IMR-90 (cell line): ENCODE data around the gene SYNPO. TPM values are rescaled to one million over a fixed set of nuclear protein-coding genes. Genes with fewer than 3 reads are reported as not detected.

Experiments used
- ATAC-seq: fragments of 200-7000 bp; cut with Tn5 transposase; 2 replicates; pipeline ENCODE4 v1.9.1; 2020; ENCODE audit warnings: low read depth, mild to moderate bottlenecking, moderate library complexity
- BruUV-seq: library from RNA; stranded (reverse); fragments of 400-500 nt; replicated peaks from 2 replicates; lab custom pipeline; 2021; lab: Mats Ljungman, UMichigan
- CTCF ChIA-PET: fragments of 300-600 bp; formaldehyde crosslinking; extraction: SDS; loops from one replicate; lab custom pipeline; 2021; ENCODE audit warnings: antibody characterized with exemption; lab: Yijun Ruan, JAX
- POLR2A ChIA-PET: fragments of 300-600 bp; sonication (Branson Sonifier 250); formaldehyde crosslinking; loops from one replicate; lab custom pipeline; 2022; ENCODE audit warnings: antibody characterized with exemption; ENCODE audit not compliant: unreplicated experiment; lab: Charles Lee
- DNase-seq: peaks from one replicate; pipeline ENCODE4 v3.0.0; 2013
- H2AFZ ChIP-seq: replicated peaks from 2 replicates; pipeline ENCODE3; 2013; ENCODE audit warnings: low read length, mild to moderate bottlenecking; ENCODE audit not compliant: poor library complexity
- H2AK5ac ChIP-seq: 2 replicates; pipeline ENCODE4 v1.6.1; 2013; ENCODE audit warnings: low read depth, low read length, inconsistent platforms
- H2AK9ac ChIP-seq: replicated peaks from 2 replicates; pipeline ENCODE3; 2013; ENCODE audit warnings: mild to moderate bottlenecking, low read depth, low read length, moderate library complexity; ENCODE audit not compliant: poor library complexity
- H2BK120ac ChIP-seq: 2 replicates; pipeline ENCODE4 v1.6.1; 2013; ENCODE audit warnings: low read depth, low read length, inconsistent platforms
- H2BK15ac ChIP-seq: 3 replicates; pipeline ENCODE4 v1.6.1; 2013; ENCODE audit warnings: low read depth, low read length, inconsistent platforms
- H2BK20ac ChIP-seq: 2 replicates; pipeline ENCODE4 v1.6.1; 2013; ENCODE audit warnings: low read depth, mild to moderate bottlenecking, inconsistent platforms, low read length, moderate library complexity
- H2BK5ac ChIP-seq: 2 replicates; pipeline ENCODE4 v1.6.1; 2013; ENCODE audit warnings: mild to moderate bottlenecking, low read depth, low read length, inconsistent platforms; ENCODE audit not compliant: poor library complexity, severe bottlenecking
- H3K14ac ChIP-seq: replicated peaks from 2 replicates; pipeline ENCODE4 v1.6.1; 2013; ENCODE audit warnings: low read depth, low read length, inconsistent platforms
- H3K18ac ChIP-seq: 2 replicates; pipeline ENCODE4 v1.6.1; 2013; ENCODE audit warnings: low read depth, low read length, control low read depth
- H3K23ac ChIP-seq: 2 replicates; pipeline ENCODE4 v1.6.1; 2013; ENCODE audit warnings: low read depth, low read length, inconsistent platforms
- H3K27ac ChIP-seq: 2 replicates; pipeline ENCODE4 v1.5.1; 2013; ENCODE audit warnings: mild to moderate bottlenecking, control low read depth, low read length; ENCODE audit not compliant: insufficient read depth
- H3K27me3 ChIP-seq: 2 replicates; pipeline ENCODE4 v1.6.1; 2013; ENCODE audit warnings: low read length; ENCODE audit not compliant: control insufficient read depth, insufficient read depth
- H3K36me3 ChIP-seq: 2 replicates; pipeline ENCODE4 v1.6.1; 2013; ENCODE audit warnings: low read length, mixed read lengths; ENCODE audit not compliant: control insufficient read depth, insufficient read depth
- H3K4ac ChIP-seq: 2 replicates; pipeline ENCODE4 v1.6.1; 2013; ENCODE audit warnings: low read depth, low read length, inconsistent platforms
- H3K4me1 ChIP-seq: 2 replicates; pipeline ENCODE4 v1.6.1; 2013; ENCODE audit warnings: low read length, mixed read lengths; ENCODE audit not compliant: control insufficient read depth, insufficient read depth
- H3K4me2 ChIP-seq: 2 replicates; pipeline ENCODE4 v1.6.1; 2013; ENCODE audit warnings: low read depth, mild to moderate bottlenecking, control low read depth, low read length, moderate library complexity
- H3K4me3 ChIP-seq: 2 replicates; pipeline ENCODE4 v1.5.1; 2013; ENCODE audit warnings: low read depth, mild to moderate bottlenecking, control low read depth, low read length, moderate library complexity; ENCODE audit not compliant: insufficient read depth
- H3K56ac ChIP-seq: 2 replicates; pipeline ENCODE4 v1.6.1; 2013; ENCODE audit warnings: low read length, inconsistent platforms; ENCODE audit not compliant: insufficient read depth; ENCODE audit errors: extremely low read depth
- H3K79me1 ChIP-seq, 2 experiments: 2 replicates each; pipeline ENCODE4 v1.6.1; 2013; ENCODE audit warnings: low read length in 2 of 2, inconsistent platforms in 1 of 2, low read depth in 1 of 2
- H3K9ac ChIP-seq: 2 replicates; pipeline ENCODE4 v1.6.1; 2013; ENCODE audit warnings: low read depth, low read length, control low read depth
- H3K9me1 ChIP-seq: 2 replicates; pipeline ENCODE4 v1.6.1; 2013; ENCODE audit warnings: low read length, inconsistent platforms; ENCODE audit not compliant: insufficient read depth
- H3K9me3 ChIP-seq: 2 replicates; pipeline ENCODE4 v1.6.1; 2013; ENCODE audit warnings: low read length; ENCODE audit not compliant: control insufficient read depth, insufficient read depth
- H4K20me1 ChIP-seq: 2 replicates; pipeline ENCODE4 v1.6.1; 2013; ENCODE audit warnings: low read length, inconsistent platforms; ENCODE audit not compliant: insufficient read depth
- H4K5ac ChIP-seq: 2 replicates; pipeline ENCODE4 v1.6.1; 2013; ENCODE audit warnings: mild to moderate bottlenecking, low read depth, low read length, control low read depth
- H4K8ac ChIP-seq, 2 experiments: 2 replicates each; pipeline ENCODE4 v1.6.1; 2013; ENCODE audit warnings: low read depth in 2 of 2, low read length in 2 of 2, control low read depth in 1 of 2, inconsistent platforms in 1 of 2
- H4K91ac ChIP-seq: 2 replicates; pipeline ENCODE4 v1.6.1; 2013; ENCODE audit warnings: low read depth, low read length, inconsistent platforms; ENCODE audit not compliant: insufficient read depth
- BHLHE40 ChIP-seq: fragments of 150-350 bp; IDR thresholded peaks from 2 replicates; pipeline ENCODE4 v1.6.1; 2016; ENCODE audit warnings: mild to moderate bottlenecking, low read depth, low read length
- CEBPB ChIP-seq: IDR thresholded peaks from 2 replicates; pipeline ENCODE4 v1.6.1; 2012; ENCODE audit warnings: low read depth, low read length, improper control_type of control experiment
- CHD1 ChIP-seq: IDR thresholded peaks from 2 replicates; pipeline ENCODE4 v1.6.1; 2012; ENCODE audit warnings: low read depth, low read length, improper control_type of control experiment
- FOS ChIP-seq: fragments of 150-350 bp; IDR thresholded peaks from 2 replicates; pipeline ENCODE4 v1.6.1; 2016; ENCODE audit warnings: low read depth, low read length
- MAFK ChIP-seq: IDR thresholded peaks from 2 replicates; pipeline ENCODE4 v1.6.1; 2012; ENCODE audit warnings: low read depth, low read length, improper control_type of control experiment
- MAZ ChIP-seq: IDR thresholded peaks from 2 replicates; pipeline ENCODE4 v1.6.1; 2012; ENCODE audit warnings: low read depth, mild to moderate bottlenecking, low read length, improper control_type of control experiment, moderate library complexity, borderline replicate concordance
- MXI1 ChIP-seq: IDR thresholded peaks from 2 replicates; pipeline ENCODE4 v1.6.1; 2012; ENCODE audit warnings: low read depth, mild to moderate bottlenecking, low read length, moderate library complexity, borderline replicate concordance
- NFE2L2 ChIP-seq: fragments of 150-350 bp; IDR thresholded peaks from 2 replicates; pipeline ENCODE4 v1.6.1; 2016; ENCODE audit warnings: low read depth, mild to moderate bottlenecking, low read length
- POLR2A ChIP-seq: IDR thresholded peaks from 2 replicates; pipeline ENCODE4 v1.6.1; 2012; ENCODE audit warnings: mild to moderate bottlenecking, low read depth, low read length
- RAD21 ChIP-seq: IDR thresholded peaks from 2 replicates; pipeline ENCODE4 v1.6.1; 2012; ENCODE audit warnings: low read length, improper control_type of control experiment
- RCOR1 ChIP-seq: IDR thresholded peaks from 2 replicates; pipeline ENCODE4 v1.6.1; 2012; ENCODE audit warnings: mild to moderate bottlenecking, low read length, improper control_type of control experiment; ENCODE audit not compliant: insufficient replicate concordance
- RFX5 ChIP-seq: IDR thresholded peaks from 2 replicates; pipeline ENCODE4 v1.8.0; 2012; ENCODE audit warnings: low read depth, mild to moderate bottlenecking, low read length, moderate library complexity
- SMC3 ChIP-seq: fragments of 150-350 bp; IDR thresholded peaks from 2 replicates; pipeline ENCODE4 v1.6.1; 2016; ENCODE audit warnings: low read depth, mild to moderate bottlenecking, antibody characterized with exemption, low read length, moderate library complexity
- WGBS, 2 experiments: methylation state at CpG; one replicate each; pipeline versions ENCODE4 v1.1.5 to v1.1.7; 2013; ENCODE audit warnings: missing lambda C conversion rate in 2 of 2; ENCODE audit not compliant: insufficient read length in 1 of 2; ENCODE audit errors: extremely low coverage in 2 of 2; 5-methylcytosine and 5-hydroxymethylcytosine counted together
- dilution Hi-C: fragments of 300-500 bp; cut with HindIII; formaldehyde crosslinking; loops from one replicate; pipeline ENCODE4 v1.14.3; 2018; ENCODE audit warnings: low sequenced_read_pairs; ENCODE audit not compliant: unreplicated experiment
- in situ Hi-C: fragments of 300-500 bp; cut with MboI; formaldehyde crosslinking; loops from 3 replicates; pipeline ENCODE4 v1.14.3; 2019; ENCODE audit warnings: low sequenced_read_pairs, inconsistent platforms, mixed read lengths
- intact Hi-C: fragments of 100-400 bp; cut with micrococcal nuclease; formaldehyde crosslinking; loops from 2 replicates; pipeline ENCODE4 v1.10.0; 2022
- polyA plus RNA-seq, 3 experiments: library from polyadenylated mRNA; depleted of rRNA; stranded (reverse); fragments of >200 nt; gene quantifications; 2 replicates each; pipeline ENCODE4 v1.2.3, GENCODE V29; 2012; ENCODE audit warnings: low replicate concordance in 1 of 3
- total RNA-seq: library from RNA; depleted of rRNA; stranded (reverse); fragments of >200 nt; gene quantifications from 2 replicates; pipeline ENCODE4 v1.2.3, GENCODE V29; 2012
- TF ChIP-seq, protein P1 (sequence below): fragments of 150-350 bp; IDR thresholded peaks from 2 replicates; pipeline ENCODE4 v1.6.1; 2017; ENCODE audit warnings: mild to moderate bottlenecking, antibody characterized with exemption, low read length, low read depth
- TF ChIP-seq, protein P2 (sequence below): conservative IDR thresholded peaks from 2 replicates; pipeline ENCODE4 v1.5.1; 2012; ENCODE audit warnings: mild to moderate bottlenecking, low read depth, low read length, improper control_type of control experiment
- TF ChIP-seq, protein P3 (sequence below): fragments of 150-350 bp; IDR thresholded peaks from 2 replicates; pipeline ENCODE4 v1.6.1; 2016; ENCODE audit warnings: low read depth, mild to moderate bottlenecking, low read length, moderate library complexity, borderline replicate concordance

Gene SYNPO
- total and polyA plus RNA-seq, 2 of the 4 experiments (the other 2 are of a cell fraction): 3.0 to 24.8 TPM

DNA sequence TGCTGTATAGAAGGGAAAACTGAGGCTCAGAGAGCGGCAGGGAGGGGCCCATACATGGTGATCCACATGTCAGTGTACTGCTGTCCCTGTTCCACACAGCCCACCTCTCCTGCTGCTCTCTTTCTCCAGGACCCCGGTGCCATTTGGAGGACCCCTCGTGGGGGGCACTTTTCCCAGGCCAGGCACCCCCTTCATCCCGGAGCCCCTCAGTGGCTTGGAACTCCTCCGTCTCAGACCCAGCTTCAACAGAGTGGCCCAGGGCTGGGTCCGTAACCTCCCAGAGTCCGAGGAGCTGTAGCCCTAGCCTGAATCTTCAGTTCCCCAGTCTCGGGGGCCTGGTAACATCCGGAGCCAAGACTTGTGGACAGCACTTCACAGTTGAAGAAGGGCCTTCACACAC is 36.1 kb downstream of the SYNPO start:
- dilution Hi-C loops (no loop called here), in situ Hi-C loops (no loop called here), intact Hi-C loops (no loop called here)
- H3K56ac ChIP-seq: no peak overlapping the region
- no peak overlapping the region for H2BK5ac ChIP-seq
- H3K36me3 ChIP-seq: no peaks in the 10 kb centered on the region
- H3K79me1 ChIP-seq: no peaks in the 10 kb centered on the region
- ATAC-seq: no peak
- no peak overlapping the region for H2BK15ac ChIP-seq
- no peak overlapping the region for H3K27ac ChIP-seq
- TF ChIP-seq MAFK: no peak
- no peak for TF ChIP-seq MXI1
- no peak for TF ChIP-seq NFE2L2
- TF ChIP-seq, protein P1, sequence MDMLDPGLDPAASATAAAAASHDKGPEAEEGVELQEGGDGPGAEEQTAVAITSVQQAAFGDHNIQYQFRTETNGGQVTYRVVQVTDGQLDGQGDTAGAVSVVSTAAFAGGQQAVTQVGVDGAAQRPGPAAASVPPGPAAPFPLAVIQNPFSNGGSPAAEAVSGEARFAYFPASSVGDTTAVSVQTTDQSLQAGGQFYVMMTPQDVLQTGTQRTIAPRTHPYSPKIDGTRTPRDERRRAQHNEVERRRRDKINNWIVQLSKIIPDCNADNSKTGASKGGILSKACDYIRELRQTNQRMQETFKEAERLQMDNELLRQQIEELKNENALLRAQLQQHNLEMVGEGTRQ: no peak
- TF ChIP-seq RAD21: no peak
- TF ChIP-seq, protein P2, sequence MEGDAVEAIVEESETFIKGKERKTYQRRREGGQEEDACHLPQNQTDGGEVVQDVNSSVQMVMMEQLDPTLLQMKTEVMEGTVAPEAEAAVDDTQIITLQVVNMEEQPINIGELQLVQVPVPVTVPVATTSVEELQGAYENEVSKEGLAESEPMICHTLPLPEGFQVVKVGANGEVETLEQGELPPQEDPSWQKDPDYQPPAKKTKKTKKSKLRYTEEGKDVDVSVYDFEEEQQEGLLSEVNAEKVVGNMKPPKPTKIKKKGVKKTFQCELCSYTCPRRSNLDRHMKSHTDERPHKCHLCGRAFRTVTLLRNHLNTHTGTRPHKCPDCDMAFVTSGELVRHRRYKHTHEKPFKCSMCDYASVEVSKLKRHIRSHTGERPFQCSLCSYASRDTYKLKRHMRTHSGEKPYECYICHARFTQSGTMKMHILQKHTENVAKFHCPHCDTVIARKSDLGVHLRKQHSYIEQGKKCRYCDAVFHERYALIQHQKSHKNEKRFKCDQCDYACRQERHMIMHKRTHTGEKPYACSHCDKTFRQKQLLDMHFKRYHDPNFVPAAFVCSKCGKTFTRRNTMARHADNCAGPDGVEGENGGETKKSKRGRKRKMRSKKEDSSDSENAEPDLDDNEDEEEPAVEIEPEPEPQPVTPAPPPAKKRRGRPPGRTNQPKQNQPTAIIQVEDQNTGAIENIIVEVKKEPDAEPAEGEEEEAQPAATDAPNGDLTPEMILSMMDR: no peak
- no peak for TF ChIP-seq FOS
- TF ChIP-seq CHD1: no peak
- TF ChIP-seq MAZ: no peak
- TF ChIP-seq POLR2A: no peak
- no peak for TF ChIP-seq BHLHE40
- no peak for TF ChIP-seq RCOR1
- no peak for TF ChIP-seq SMC3
- TF ChIP-seq CEBPB: no peak
- TF ChIP-seq, protein P3, sequence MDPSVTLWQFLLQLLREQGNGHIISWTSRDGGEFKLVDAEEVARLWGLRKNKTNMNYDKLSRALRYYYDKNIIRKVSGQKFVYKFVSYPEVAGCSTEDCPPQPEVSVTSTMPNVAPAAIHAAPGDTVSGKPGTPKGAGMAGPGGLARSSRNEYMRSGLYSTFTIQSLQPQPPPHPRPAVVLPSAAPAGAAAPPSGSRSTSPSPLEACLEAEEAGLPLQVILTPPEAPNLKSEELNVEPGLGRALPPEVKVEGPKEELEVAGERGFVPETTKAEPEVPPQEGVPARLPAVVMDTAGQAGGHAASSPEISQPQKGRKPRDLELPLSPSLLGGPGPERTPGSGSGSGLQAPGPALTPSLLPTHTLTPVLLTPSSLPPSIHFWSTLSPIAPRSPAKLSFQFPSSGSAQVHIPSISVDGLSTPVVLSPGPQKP: no peak
- TF ChIP-seq RFX5: no peak
- peaks cover 8% of the 10 kb centered on the region for H3K9me1 ChIP-seq
- 96% methylated on average over 4 of the region's 9 CpGs; no CpG with 5 or more reads in 1 of the 2 experiments for WGBS, 2 experiments
- ChIA-PET CTCF (no interaction called here), POLR2A (no interaction called here)
- no peaks in the 10 kb centered on the region for H3K9me3 ChIP-seq
- no peak overlapping the region for H2AK9ac ChIP-seq
- H4K8ac ChIP-seq: no peak overlapping the region
- H3K18ac ChIP-seq: no peak overlapping the region
- no TSS peak for BruUV-seq
- no peak overlapping the region for H3K14ac ChIP-seq
- no peak overlapping the region for H3K4me3 ChIP-seq
- no peak overlapping the region for H2AK5ac ChIP-seq
- no peak overlapping the region for H2BK20ac ChIP-seq
- H3K4me2 ChIP-seq: no peak overlapping the region
- no peak overlapping the region for H4K91ac ChIP-seq
- no peak overlapping the region for H3K9ac ChIP-seq
- no peak overlapping the region for H4K5ac ChIP-seq
- H3K4me1 ChIP-seq: peaks cover 13% of the 10 kb centered on the region
- no peak overlapping the region for H3K23ac ChIP-seq
- H3K4ac ChIP-seq: no peak overlapping the region
- H2AFZ ChIP-seq: no peak overlapping the region
- H4K20me1 ChIP-seq: no peaks in the 10 kb centered on the region
- no peak overlapping the region for H2BK120ac ChIP-seq
- peaks cover 6% of the 10 kb centered on the region for H3K27me3 ChIP-seq
- DNase-seq: no peak
